H1 (cell line): ENCODE data around the gene KPNA3.

Source experiments
- ATF3 ChIP-seq: IDR thresholded peaks from 2 replicates; pipeline ENCODE4 v1.6.1; 2011; ENCODE audit warnings: low read depth, mild to moderate bottlenecking, low read length; ENCODE audit not compliant: insufficient read depth
- CTCF ChIP-seq, 3 experiments: IDR thresholded peaks; 1 replicate in 2 of 3; 2 replicates in 1 of 3; pipeline versions ENCODE4 v1.5.1 to v1.6.1; 2011; ENCODE audit warnings: low read length in 3 of 3, mild to moderate bottlenecking in 3 of 3, inconsistent platforms in 2 of 3, low read depth in 1 of 3, moderate library complexity in 1 of 3; ENCODE audit not compliant: insufficient read depth in 1 of 3; ENCODE audit errors: control extremely low read depth in 1 of 3
- KDM1A ChIP-seq: fragments of 200-600, 300-600 bp; sonication (generic); IDR thresholded peaks from 2 replicates; pipeline ENCODE4 v1.7.1; 2016; ENCODE audit warnings: mild to moderate bottlenecking, low read length, borderline replicate concordance
- MAX ChIP-seq: IDR thresholded peaks from 2 replicates; pipeline ENCODE4 v1.6.1; 2012; ENCODE audit warnings: inconsistent platforms
- NRF1 ChIP-seq: IDR thresholded peaks from 2 replicates; pipeline ENCODE4 v1.6.1; 2011; ENCODE audit warnings: mild to moderate bottlenecking, low read depth, low read length, improper control_type of control experiment
- POLR2A ChIP-seq, 2 experiments: IDR thresholded peaks; 1 replicate in 1 of 2; 2 replicates in 1 of 2; pipeline ENCODE4 v1.6.1; 2011; ENCODE audit warnings: low read depth in 2 of 2, low read length in 2 of 2, mild to moderate bottlenecking in 2 of 2; ENCODE audit errors: control extremely low read depth in 1 of 2
- SP2 ChIP-seq: IDR thresholded peaks from 2 replicates; pipeline ENCODE4 v1.6.1; 2012; ENCODE audit warnings: mild to moderate bottlenecking, low read length, inconsistent platforms
- USF2 ChIP-seq: IDR thresholded peaks from 2 replicates; pipeline ENCODE4 v1.6.1; 2011; ENCODE audit warnings: low read length, improper control_type of control experiment

GRCh38 chr13:49772828-49773227, 19.7 kb downstream of the KPNA3 start:
- TF ChIP-seq CTCF (IDR thresholded peaks at IDR 0.05; ENCODE audit: control extremely low read depth in 1 of 3, insufficient read depth in 1 of 3, low read depth in 1 of 3, low read length in 3 of 3) (no peak), ATF3 (no peak), MAX (no peak), NRF1 (no peak), KDM1A (no peak), POLR2A (IDR thresholded peaks at IDR 0.05; ENCODE audit: control extremely low read depth in 1 of 2, low read depth in 2 of 2, low read length in 2 of 2) (no peak), USF2 (no peak), SP2 (no peak)
